Hindlimb muscle (tissue), 1 donor: Measurements from ENCODE around the gene DCANP1. TPM values are rescaled to one million over a fixed set of nuclear protein-coding genes. Genes with fewer than 3 reads are reported as not detected.

Experiments used
- DNase-seq: peaks from one replicate; pipeline ENCODE4 v3.0.0-alpha.2; 2013
- polyA plus RNA-seq: library from polyadenylated mRNA; unstranded; fragments of 120-200 nt; gene quantifications from one replicate; pipeline ENCODE4 v1.2.1, GENCODE V29; 2013; ENCODE audit not compliant: insufficient read length

The DCANP1 gene
- polyA plus RNA-seq, 1 donor: not detected

- peak; percentile 39 for DNase-seq
Measured at GRCh38 chr5:135456238-135457099, 9.3 kb upstream of the DCANP1 start.

DNA sequence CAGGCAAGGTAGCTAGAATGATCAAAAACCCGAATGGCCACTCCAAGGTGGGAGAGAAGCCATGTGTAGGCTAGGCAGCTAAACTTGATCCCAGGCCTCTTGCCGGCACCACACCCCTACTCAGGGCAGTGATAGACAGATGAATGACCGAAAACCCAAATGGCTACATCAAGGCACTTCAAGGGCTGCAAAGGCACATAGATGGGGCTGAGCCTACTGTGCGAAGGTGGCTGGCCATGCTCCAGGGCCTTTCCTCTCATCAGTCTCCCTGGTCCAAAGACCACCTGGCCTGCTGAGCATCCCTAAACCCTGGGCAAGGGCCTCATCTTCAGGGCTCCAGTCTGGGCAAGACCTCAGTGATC lies 8.7 kb upstream of the DCANP1 start:
- DNase-seq: no peak

DNA sequence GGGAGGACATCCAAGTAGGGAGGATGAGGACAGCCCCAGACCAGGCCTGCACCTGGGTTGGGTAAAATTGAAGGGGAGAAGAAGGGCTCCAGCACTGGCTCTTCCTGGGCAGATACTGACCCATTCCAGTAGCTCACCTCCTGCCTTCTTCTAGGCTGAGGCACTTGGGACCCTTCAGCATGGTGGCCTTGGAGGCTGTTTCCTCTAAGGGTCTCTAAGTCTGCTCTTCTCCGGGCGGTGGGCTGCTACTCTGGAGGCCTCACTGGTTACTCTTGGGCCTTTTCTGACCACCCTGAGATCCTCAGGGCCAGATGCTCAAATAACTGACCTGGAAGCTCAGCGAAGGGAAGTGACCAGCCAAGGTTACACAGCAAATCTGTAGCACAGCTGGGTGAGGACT lies 7.8 kb upstream of the DCANP1 start:
- no peak for DNase-seq

GRCh38 chr5:135453613-135454012 lies 6.5 kb upstream of the DCANP1 start:
- no peak for DNase-seq

GRCh38 chr5:135452321-135453030 lies 5.3 kb upstream of the DCANP1 start, which contains the start of gene TIFAB:
TIFAB (minus strand) TSS chr5:135452351; CDS start chr5:135449939, 2,412 bp downstream.
- no peak for DNase-seq

DNA sequence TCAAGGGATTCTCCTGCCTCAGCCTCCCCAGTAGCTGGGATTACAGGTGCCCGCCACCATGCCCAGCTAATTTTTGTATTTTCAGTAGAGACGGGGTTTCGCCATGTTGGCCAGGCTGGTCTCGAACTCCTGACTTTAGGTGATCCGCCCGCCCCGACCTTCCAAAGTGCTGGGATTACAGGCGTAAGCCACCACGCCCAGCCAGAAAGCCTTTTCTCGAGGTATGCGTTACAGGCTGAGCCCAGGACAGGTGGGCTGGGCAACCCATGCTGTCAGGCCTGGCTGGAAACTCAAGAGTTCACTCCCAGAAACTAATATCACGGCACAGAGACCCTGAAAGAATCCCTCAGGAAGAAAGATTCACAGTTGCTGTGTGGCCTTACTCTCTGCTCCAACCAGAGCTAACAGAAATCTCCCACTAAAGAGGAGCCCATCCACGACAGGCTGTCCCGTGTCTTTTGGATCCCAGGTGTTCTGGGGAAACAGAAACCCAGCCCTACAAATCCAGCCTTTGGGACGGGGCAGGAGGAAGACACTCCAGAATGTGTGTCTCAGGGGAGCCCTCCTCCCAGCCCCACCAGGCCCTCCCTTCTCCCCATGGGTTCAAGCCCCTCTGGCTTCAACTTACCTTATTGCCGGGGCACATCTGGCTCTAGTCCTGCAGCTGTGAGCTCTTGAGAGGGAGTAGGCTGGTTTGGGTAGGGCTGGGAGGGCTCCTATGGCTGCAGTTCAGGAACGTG lies 4.6 kb upstream of the DCANP1 start:
- no peak for DNase-seq

GRCh38 chr5:135450952-135451351 lies 3.8 kb upstream of the DCANP1 start:
- no peak for DNase-seq

DNA sequence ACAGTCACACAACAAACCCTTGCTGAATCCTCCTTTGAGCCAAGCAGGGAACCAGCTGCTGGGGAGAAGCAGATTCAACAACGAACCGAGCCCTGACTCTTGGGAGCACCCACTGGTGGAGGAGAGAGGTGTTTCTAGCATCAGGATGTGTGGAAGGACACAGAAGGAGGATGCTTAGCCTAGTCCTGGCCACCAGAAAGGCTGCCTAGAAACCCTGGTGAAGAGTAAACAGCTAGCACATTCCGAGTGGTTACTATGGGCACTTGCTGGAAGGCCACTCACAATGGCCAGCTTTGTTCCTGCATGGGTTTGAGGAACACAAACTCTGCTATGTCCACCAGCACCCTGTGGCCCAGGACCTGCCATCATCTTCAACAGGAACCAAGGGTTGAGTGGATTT lies 3.2 kb upstream of the DCANP1 start:
- DNase-seq: no peak

DNA sequence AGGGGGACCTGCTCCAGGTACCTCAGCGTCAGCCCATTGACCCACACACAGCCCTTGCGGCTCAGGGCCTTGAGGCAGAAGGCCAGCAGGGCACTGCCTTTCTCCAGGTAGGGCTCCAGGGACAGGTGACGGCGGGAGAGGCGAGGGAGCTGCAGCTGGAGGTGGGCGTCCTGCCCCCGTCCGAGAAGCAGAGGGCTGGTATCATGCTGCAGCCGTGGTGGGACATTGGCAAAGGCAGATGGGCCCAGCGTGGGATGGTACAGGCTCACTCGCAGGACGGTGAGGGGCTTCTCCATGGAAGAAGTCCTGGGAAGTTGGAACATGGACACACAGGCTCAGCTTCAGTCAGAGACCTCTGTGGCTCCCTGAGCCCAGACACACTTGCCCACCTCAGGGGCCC lies 2.5 kb upstream of the DCANP1 start:
- DNase-seq: no peak

DNA sequence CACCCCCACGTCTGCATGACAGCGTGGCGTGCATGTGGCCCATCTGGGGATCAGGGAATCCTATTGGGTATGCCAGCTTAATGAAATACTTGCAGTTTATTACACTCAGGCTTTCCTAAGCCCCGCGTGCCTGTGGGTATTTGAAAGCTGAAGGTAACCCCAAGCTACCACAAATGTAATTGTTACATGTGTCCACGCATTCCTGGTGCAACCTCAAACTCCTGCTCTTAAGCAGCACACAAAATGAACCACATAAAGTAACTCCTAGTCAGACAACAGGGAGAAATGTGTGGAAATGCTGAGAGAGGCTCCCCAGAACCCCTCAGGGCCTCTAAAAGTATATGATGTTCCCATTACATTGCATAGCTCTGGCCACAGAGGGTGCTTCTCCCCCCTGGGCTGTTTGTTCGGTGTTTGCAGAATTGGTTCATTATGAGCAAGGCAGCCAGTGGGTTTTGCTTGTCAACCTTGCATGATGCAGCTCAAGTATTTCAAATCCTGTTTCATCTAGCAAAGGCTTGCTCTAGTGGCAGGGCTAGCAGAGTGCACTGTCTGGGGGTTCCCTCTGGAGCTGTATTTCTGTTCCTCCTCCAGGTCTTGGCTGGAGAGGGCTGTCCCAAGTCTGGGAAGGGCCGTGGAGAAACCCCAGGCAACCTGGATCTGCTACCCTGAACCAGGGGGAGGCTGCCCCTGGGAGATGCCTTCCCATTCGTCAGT lies 1.8 kb upstream of the DCANP1 start:
- no peak for DNase-seq

- DNase-seq: no peak
Measured at GRCh38 chr5:135448071-135448739, 1.1 kb upstream of the DCANP1 start.

DNA sequence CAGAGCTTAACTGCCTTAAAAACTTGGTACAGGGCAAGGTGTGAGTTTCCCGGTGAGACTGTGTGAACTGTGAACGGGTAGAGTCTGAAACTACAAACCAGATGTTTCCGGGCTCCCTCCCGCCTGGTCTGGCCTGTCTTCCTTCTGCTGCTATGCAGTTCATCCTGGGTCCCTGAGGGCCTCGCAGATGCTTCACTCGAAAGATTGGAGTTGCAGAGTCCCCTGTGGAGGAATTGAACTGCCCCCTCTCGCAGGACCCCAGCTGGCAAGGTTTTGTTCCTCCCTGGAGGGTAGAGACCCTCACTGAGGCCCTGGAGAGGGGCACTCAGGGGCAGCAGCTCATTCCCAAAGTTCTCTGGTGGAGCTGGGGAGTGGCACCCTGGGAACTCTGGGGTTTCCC lies 533 bp downstream of the DCANP1 start:
- DNase-seq: no peak

DNA sequence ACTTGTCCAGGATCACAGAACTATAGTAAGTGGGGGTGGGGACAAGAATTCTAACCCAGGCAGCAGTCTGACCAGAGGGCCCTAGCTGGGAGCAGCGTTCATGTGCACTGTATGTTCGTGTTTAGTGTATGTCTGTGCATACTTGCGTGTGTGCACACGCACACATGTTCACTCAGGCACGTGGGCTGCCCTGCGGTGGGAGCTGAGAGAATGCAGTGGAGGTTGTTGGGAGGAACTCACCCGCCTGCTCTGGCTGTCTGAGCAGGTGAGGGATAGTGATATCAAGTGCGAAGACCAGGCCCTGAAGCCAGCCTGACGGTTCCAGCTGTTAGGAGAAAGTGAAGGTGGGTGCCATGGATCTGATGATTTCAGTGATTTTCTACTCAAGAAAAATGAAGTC lies 942 bp downstream of the DCANP1 start:
- DNase-seq: no peak

DNA sequence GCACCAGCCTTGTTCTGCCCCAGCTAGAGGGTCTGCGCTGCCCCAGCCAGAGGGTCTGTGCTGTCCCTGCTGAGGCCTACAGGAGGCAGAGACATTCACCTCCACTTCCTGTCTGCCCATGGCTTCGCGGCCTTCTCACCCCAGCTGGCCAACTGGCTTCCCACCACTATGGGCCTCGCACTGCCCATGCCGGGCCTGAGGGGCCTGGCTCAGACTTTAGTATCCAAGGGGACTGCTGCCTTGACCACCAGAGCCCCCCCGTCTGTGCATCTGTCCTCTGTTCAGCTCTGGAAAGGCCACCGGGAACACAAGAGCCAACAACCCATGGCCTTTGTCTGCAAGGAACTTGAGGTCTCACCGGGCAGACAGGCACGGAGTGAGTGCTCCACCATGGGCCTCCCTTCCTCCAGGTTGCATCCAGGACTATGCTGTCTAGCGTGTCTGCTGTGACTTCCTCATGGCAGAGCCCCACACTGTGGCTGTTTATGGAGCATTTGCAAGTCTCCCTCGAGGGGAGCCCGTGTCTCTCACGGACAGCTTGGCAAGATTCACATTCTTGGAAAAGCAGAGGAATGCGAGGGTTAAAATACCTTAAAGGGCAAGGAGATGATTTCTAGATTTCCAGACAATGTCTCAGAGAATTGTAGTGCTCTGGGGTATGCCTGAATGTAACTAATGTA lies 1.7 kb downstream of the DCANP1 start:
- DNase-seq: no peak

DNA sequence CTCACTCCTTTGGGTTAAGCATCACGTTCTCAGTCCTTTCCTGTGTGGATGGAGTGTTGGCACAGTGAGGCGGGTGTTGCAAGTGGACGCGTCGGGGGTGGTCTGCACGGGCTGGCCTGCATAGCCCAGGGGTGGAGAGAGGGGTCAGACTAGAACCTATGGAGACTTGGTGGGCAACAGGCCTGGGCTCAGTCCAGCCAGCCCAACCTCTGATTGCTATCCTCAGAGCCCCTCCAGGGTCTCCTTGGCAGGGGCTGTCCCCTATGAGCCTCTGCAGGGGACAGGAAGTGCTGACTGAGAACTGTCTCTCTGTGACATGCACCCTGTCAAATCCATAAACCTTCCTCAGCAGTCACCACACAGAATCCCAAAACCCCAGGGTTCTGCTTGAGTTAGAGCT lies 2.3 kb downstream of the DCANP1 start:
- DNase-seq: no peak

DNA sequence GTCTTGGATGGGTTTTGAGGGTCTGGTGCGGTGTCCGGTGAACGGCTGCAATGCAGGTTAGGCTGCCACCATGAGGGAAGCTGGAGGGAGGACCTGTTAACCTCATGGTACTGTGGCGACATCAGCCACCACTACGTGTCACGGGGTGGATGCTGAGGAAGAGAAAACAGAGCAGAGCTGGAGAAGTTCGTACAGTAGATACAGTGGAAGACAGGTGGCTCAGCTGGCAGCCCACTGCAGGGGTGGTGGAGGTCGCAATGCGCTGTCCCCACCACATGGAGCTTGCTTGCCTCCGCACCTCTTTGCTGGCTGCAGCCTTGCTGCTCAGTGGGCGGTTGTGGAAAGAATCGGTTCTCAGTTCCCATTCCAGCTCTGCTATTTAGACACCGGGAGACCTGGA lies 2.8 kb downstream of the DCANP1 start:
- no peak for DNase-seq

DNA sequence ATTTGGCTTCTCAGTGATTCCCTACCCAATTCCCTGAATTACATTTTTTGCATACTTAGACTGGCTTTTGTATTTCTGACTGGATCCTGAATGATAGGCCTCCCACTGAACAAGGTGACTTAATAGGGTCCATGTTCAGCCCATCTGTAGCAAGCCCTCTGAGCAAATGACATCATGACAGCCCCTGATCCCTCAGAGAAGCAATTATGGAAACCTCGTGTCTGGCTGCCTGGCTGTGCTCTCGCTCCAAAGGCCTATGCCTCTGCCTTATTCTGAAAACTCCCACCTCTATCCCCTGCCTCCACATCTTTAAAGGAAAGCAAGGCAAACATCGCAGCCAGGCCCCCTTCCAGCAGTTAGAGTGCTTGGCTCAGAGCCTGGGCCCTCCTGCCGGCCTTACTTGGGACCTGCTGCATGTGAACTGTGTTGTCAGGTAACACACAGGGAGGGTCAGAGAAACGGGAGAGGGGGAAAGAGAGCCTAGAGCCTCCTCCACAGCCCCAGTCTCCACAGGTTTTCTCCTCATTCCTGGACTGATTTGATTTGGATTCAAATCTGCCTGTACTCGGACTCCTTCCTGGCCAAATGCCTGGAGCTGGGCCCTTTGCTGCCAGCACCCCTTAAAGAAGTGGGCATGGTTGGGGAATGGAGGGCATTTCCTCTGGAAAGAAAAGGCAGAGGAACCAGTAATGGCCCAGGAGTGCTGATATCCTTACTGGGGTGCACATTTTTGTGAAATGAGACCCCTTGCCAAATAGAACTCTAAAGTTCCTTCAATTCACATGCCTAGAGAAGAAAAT lies 3.8 kb downstream of the DCANP1 start:
- no peak for DNase-seq

DNA sequence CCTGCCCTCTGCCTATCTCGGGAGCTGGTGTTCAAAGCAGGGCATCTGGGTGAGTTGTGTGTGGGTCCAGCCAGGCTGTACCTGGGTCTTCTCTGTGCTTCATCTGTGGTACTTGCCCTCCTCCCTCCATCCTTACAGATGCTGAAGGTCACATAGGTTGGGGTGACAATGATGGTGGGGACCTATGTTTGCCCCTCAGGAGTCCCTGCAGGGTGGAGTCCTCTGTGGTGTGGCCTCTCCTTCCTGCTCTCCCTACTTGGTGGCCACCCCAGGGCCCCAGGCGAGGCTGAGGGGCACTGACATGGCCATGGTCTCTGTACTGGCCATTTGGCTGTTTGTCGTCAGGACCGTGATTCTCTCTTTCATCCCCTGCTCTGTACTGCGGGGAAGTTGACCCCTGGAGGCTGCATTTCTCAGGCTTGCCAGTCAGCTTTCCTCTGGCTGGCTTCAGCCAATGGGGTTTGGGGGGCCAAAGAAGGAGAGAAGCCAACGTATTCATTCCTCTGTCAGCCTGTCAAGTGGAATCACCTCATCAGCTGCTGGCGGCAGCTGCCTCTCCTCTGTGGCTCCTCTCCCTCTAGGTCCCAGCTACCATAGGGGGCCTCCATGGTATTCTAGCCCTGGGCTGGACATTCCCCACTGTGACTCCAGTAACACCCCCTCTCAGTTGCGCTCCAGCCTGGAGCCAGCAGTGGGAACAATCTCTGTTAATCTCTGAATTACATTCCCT lies 4.6 kb downstream of the DCANP1 start:
- DNase-seq: no peak

DNA sequence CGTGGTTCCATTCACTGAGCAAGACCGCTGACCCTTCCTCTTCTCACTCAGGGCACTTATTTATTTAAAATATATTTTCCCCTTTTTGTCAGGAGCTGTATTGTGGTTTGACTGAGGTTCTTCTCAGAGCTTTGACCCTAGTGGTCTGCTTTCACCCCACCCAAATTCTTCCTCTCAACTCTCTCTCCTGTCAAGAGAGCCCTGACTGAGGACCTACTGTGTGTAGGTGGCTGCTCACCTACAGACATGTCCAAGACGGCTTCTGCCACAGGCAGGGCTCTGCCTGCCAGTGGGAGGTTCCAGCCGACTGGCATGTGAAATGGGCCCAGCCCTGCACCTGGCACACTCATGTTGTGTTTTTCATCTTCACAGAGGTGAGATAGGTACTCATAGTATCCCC lies 5.2 kb downstream of the DCANP1 start:
- no peak for DNase-seq

DNA sequence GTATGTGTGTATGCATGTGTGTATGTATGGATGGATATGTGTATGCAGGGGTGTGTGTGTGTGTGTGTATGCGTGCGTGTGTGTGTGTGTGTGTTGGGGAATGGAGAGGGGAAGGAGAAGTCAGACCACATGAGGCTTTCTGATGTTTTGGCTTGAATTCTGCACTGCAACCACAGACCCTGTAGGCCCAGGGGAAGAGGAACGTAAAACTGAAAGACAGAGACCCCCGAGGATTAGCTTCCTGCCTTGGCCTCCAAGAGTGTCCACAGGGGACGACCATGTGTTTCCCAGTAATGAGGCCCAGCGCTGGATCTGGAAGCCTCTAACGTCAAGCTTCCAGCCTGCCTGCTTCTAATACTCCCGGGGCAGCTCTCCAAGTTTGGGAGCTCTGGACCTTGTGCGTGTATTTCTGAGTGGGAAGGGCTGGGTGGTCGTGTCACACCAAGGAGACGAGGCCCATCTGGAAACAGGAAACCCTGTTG lies 5.8 kb downstream of the DCANP1 start:
- DNase-seq: no peak
